K562 (cell line): ENCODE results near the gene CDH16. TPM values are rescaled to one million over a fixed set of nuclear protein-coding genes. Genes with fewer than 3 reads are reported as not detected.
A peak's percentile ranks its signal among the peaks of the same experiment; 100 is the strongest.

ENCODE experiments used
- ARID1B ChIP-seq: fragments of 450-650 bp; IDR thresholded peaks from 2 replicates; pipeline ENCODE4 v1.6.1; 2016; ENCODE audit warnings: antibody characterized with exemption, mild to moderate bottlenecking, inconsistent platforms
- ARID3B ChIP-seq: fragments of 250-450 bp; sonication (Bioruptor Pico); IDR thresholded peaks from 2 replicates; pipeline ENCODE4 v1.4.0; 2020; ENCODE audit warnings: borderline replicate concordance
- ATF3 ChIP-seq, 2 experiments: fragments of 450-650 bp in 1 of 2; sonication (generic) in 1 of 2; formaldehyde crosslinking in 1 of 2; IDR thresholded peaks in 1 of 2; conservative IDR thresholded peaks in 1 of 2; 2 replicates each; pipeline versions ENCODE4 v1.6.1 to v1.8.1; 2016 to 2023; ENCODE audit warnings: mild to moderate bottlenecking in 2 of 2, moderate library complexity in 2 of 2, inconsistent platforms in 1 of 2, missing genetic modification reagents in 1 of 2
- BRF2 ChIP-seq: IDR thresholded peaks from 3 replicates; pipeline ENCODE4 v1.6.1; 2011; ENCODE audit warnings: borderline replicate concordance, mild to moderate bottlenecking; ENCODE audit not compliant: insufficient read length, insufficient read depth
- CBFA2T3 ChIP-seq: fragments of 450-650 bp; IDR thresholded peaks from 2 replicates; pipeline ENCODE4 v1.6.1; 2017
- CEBPB ChIP-seq: fragments of 450-650 bp; IDR thresholded peaks from 2 replicates; pipeline ENCODE4 v1.6.1; 2016; ENCODE audit warnings: missing genetic modification characterization, missing compliant biosample characterization
- CEBPG ChIP-seq, 3 experiments: fragments of 200-800 bp in 1 of 3; sonication (Bioruptor generic) in 1 of 3; sonication (generic) in 1 of 3; formaldehyde crosslinking in 1 of 3; IDR thresholded peaks in 2 of 3; conservative IDR thresholded peaks in 1 of 3; 2 replicates each; pipeline versions ENCODE4 v1.6.1 to v1.8.0; 2016 to 2022; ENCODE audit warnings: missing compliant biosample characterization in 2 of 3, missing genetic modification characterization in 2 of 3, mild to moderate bottlenecking in 1 of 3, missing genetic modification reagents in 1 of 3
- CREB1 ChIP-seq, 2 experiments: sonication (generic) in 1 of 2; formaldehyde crosslinking in 1 of 2; IDR thresholded peaks; 2 replicates each; pipeline versions ENCODE4 v1.6.1 to v1.8.0; 2012 to 2022; ENCODE audit warnings: inconsistent platforms in 1 of 2, mild to moderate bottlenecking in 1 of 2, missing genetic modification reagents in 1 of 2, moderate library complexity in 1 of 2
- CREM ChIP-seq: IDR thresholded peaks from 2 replicates; pipeline ENCODE4 v1.6.1; 2014; ENCODE audit warnings: antibody characterized with exemption, low read depth
- CTBP1 ChIP-seq: fragments of 450-650 bp; IDR thresholded peaks from 2 replicates; pipeline ENCODE4 v1.6.1; 2016; ENCODE audit warnings: borderline replicate concordance
- HES1 ChIP-seq: fragments of 450-650 bp; IDR thresholded peaks from 2 replicates; pipeline ENCODE4 v1.6.1; 2016; ENCODE audit warnings: low read depth, mild to moderate bottlenecking, moderate library complexity
- KDM1A ChIP-seq, 2 experiments: fragments of 450-650 bp; IDR thresholded peaks; 2 replicates each; pipeline ENCODE4 v1.6.1; 2016; ENCODE audit warnings: mild to moderate bottlenecking in 2 of 2
- MEIS2 ChIP-seq: fragments of 450-650 bp; IDR thresholded peaks from 2 replicates; pipeline ENCODE4 v1.6.1; 2014; ENCODE audit warnings: mild to moderate bottlenecking; ENCODE audit not compliant: partially characterized antibody
- MTA3 ChIP-seq: fragments of 450-650 bp; formaldehyde crosslinking; IDR thresholded peaks from 2 replicates; pipeline ENCODE4 v1.6.1; 2017; ENCODE audit warnings: mild to moderate bottlenecking, borderline replicate concordance
- NR2F6 ChIP-seq: fragments of 450-650 bp; formaldehyde crosslinking; IDR thresholded peaks from 2 replicates; pipeline ENCODE4 v1.4.0; 2020; ENCODE audit warnings: mild to moderate bottlenecking
- NRF1 ChIP-seq, 2 experiments: fragments of 450-650 bp; IDR thresholded peaks in 1 of 2; conservative IDR thresholded peaks in 1 of 2; 2 replicates each; pipeline ENCODE4 v1.6.1; 2014; ENCODE audit warnings: mild to moderate bottlenecking in 2 of 2
- RBFOX2 ChIP-seq: fragments of 200-400 bp; formaldehyde crosslinking; IDR thresholded peaks from 2 replicates; pipeline ENCODE4 v1.6.1; 2017; ENCODE audit warnings: low read depth, mild to moderate bottlenecking, low read length, moderate library complexity
- RBM22 ChIP-seq: fragments of 200-400 bp; formaldehyde crosslinking; IDR thresholded peaks from 2 replicates; pipeline ENCODE4 v1.6.1; 2018; ENCODE audit warnings: low read length, low read depth; ENCODE audit not compliant: poor library complexity, severe bottlenecking
- RCOR1 ChIP-seq, 2 experiments: IDR thresholded peaks; 2 replicates each; pipeline ENCODE4 v1.6.1; 2012; ENCODE audit warnings: low read depth in 2 of 2, low read length in 2 of 2, borderline replicate concordance in 1 of 2, improper control_type of control experiment in 1 of 2
- SMAD1 ChIP-seq: fragments of 150-350 bp; IDR thresholded peaks from 2 replicates; pipeline ENCODE4 v1.6.1; 2014; ENCODE audit warnings: low read length, low read depth; ENCODE audit not compliant: partially characterized antibody
- SMARCE1 ChIP-seq: fragments of 450-650 bp; IDR thresholded peaks from 2 replicates; pipeline ENCODE4 v1.7.1; 2016; ENCODE audit warnings: mild to moderate bottlenecking
- TRIM28 ChIP-seq: fragments of 450-650 bp; IDR thresholded peaks from 2 replicates; pipeline ENCODE4 v1.6.1; 2017
- ZBED1 ChIP-seq: IDR thresholded peaks from 2 replicates; pipeline ENCODE4 v1.6.1; 2014
- ZNF253 ChIP-seq: fragments of 250-450 bp; sonication (Bioruptor Pico); conservative IDR thresholded peaks from 2 replicates; pipeline ENCODE4 v1.6.1; 2021; ENCODE audit warnings: mild to moderate bottlenecking
- ZNF696 ChIP-seq: fragments of 250-450 bp; sonication (Bioruptor Pico); conservative IDR thresholded peaks from 2 replicates; pipeline ENCODE4 v1.4.0; 2020; ENCODE audit warnings: mild to moderate bottlenecking, moderate library complexity
- polyA plus RNA-seq, 8 experiments: library from polyadenylated mRNA; depleted of rRNA in 4 of 8; stranded (reverse) in 5 of 8; unstranded in 3 of 8; fragments of >200 nt; fragmentation: Nextera tagmentation in 2 of 8; fragmentation: Illumina TruSeq in 1 of 8; extraction: Ambion mirVana in 2 of 8; extraction: Trizol in 1 of 8; gene quantifications; 2 replicates each; pipeline versions ENCODE4 v1.2.1 to v1.2.3, GENCODE V29; 2011 to 2014; ENCODE audit warnings: inconsistent platforms in 1 of 8, missing spikeins in 1 of 8
- total RNA-seq, 7 experiments: library from RNA; depleted of rRNA in 6 of 7; stranded (reverse); fragments of >200 nt in 6 of 7; fragmentation: Illumina TruSeq in 2 of 7; extraction: Trizol in 2 of 7; gene quantifications; 2 replicates each; pipeline versions ENCODE4 v1.2.1 to v1.2.3, GENCODE V29; 2011 to 2021; ENCODE audit warnings: low replicate concordance in 1 of 7

The CDH16 gene
- total and polyA plus RNA-seq, 9 of the 15 experiments (the other 6 are each of a cell fraction or from before 2014, with no cell fraction given) = not detected

GRCh38 chr16:66930189-66930588 lies 11.5 kb upstream of the CDH16 start (continued):
- TF ChIP-seq ATF3 (IDR thresholded peaks at IDR 0.05) (peak; percentile 84), ATF3 (CRISPR knock-in tag; conservative IDR thresholded peaks at IDR 0.05) (no peak), NR2F6 (CRISPR knock-in tag) (no peak), RBM22 (no peak), SMAD1 (peak; percentile 30), ZNF253 (CRISPR knock-in tag) (no peak), ARID1B (peak; percentile 60), CEBPG (CRISPR knock-in tag; IDR thresholded peaks at IDR 0.05) (no peak), CEBPG (tag; conservative IDR thresholded peaks at IDR 0.05 in 1 of 2, IDR thresholded peaks at IDR 0.05 in 1 of 2) (peak; percentile 29 to 56; a peak in 2 of 4 replicates), CBFA2T3 (peak; percentile 76), ARID3B (CRISPR knock-in tag) (no peak), MEIS2 (peak; percentile 42), CTBP1 (0 out of 2 replicates have a peak, but pooled peaks have one; percentile 24), ZBED1 (no peak), CREB1 (IDR thresholded peaks at IDR 0.05) (0 out of 2 replicates have a peak, but pooled peaks have one; percentile 27), CREB1 (CRISPR knock-in tag; IDR thresholded peaks at IDR 0.05) (no peak), ZNF696 (CRISPR knock-in tag) (no peak), CEBPB (tag) (peak; percentile 77), MTA3 (0 out of 2 replicates have a peak, but pooled peaks have one; percentile 34), RBFOX2 (no peak), HES1 (no peak), CREM (peak; percentile 69), TRIM28 (no peak), SMARCE1 (0 out of 2 replicates have a peak, but pooled peaks have one; percentile 38), NRF1 (conservative IDR thresholded peaks at IDR 0.05 in 1 of 2, IDR thresholded peaks at IDR 0.05 in 1 of 2) (0 out of 4 replicates have a peak, but pooled peaks of 1 of the 2 experiments have one; percentile 18), BRF2 (no peak), RCOR1 (IDR thresholded peaks at IDR 0.05; ENCODE audit: borderline replicate concordance in 1 of 2, low read depth in 2 of 2, low read length in 2 of 2) (peak in 1 of 2 experiments; percentile 57; a peak in 1 of 4 replicates), KDM1A (IDR thresholded peaks at IDR 0.05) (peak; percentile 42 to 61; a peak in 2 of 4 replicates)
